ENCODE measurements around the gene THSD4. TPM values are rescaled to one million over a fixed set of nuclear protein-coding genes. Genes with fewer than 3 reads are reported as not detected.

THSD4 gene
- total and polyA plus RNA-seq, 4 donors: 6.0 to 42.4 (median 18.5) TPM

DNA sequence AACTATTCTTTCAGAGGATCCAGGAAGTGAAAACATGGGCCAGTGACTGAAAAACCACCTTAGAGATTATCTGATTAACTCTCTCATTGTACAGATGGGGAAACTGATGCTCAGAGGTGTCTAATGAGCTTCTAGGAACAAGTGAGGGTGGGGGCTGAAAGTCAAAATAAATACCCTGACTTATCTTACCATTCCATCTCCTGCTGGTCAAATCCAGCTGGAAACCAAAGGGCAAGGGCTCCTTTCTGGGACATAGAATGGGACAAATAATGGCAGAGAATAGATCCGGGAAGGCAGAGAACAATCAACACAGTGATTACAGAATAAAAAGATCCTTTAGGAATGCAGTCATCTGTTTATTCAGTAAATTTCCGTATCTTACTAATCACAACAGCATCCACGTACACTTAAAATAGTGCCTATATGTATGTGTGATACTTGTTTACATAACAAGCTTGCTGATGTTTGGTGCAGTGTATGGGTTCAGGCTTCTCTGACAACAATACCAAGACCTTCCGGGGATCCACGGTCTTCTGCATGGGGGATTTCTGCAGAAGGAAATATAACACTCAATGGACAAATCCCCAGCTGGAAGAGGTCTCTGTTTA, 173.2 kb downstream of the THSD4 start:
- Histone ChIP-seq H3K9me3 (ENCODE audit: control insufficient read depth in 4 of 4, insufficient read depth in 3 of 4, low read length in 3 of 4) (peaks cover 0 to 2% (median 0%) of the 10 kb centered on the region in 4 donors), H3K27ac (ENCODE audit: low read depth in 1 of 2, low read length in 1 of 2) (no peak overlapping the region), H3K4me3 (no peak overlapping the region), H3K9ac (ENCODE audit: insufficient read depth in 1 of 2, low read length in 2 of 2) (no peak overlapping the region), H3K4me1 (ENCODE audit: control insufficient read depth in 5 of 5, insufficient read depth in 5 of 5, low read length in 5 of 5) (peaks cover 0 to 13% (median 5%) of the 10 kb centered on the region in 5 donors), H3K36me3 (ENCODE audit: control insufficient read depth in 4 of 4, insufficient read depth in 4 of 4, low read length in 4 of 4) (no peaks in the 10 kb centered on the region), H3K27me3 (ENCODE audit: control insufficient read depth in 3 of 3, insufficient read depth in 3 of 3, low read length in 2 of 3) (no peaks in the 10 kb centered on the region)
- TF ChIP-seq, protein P1, sequence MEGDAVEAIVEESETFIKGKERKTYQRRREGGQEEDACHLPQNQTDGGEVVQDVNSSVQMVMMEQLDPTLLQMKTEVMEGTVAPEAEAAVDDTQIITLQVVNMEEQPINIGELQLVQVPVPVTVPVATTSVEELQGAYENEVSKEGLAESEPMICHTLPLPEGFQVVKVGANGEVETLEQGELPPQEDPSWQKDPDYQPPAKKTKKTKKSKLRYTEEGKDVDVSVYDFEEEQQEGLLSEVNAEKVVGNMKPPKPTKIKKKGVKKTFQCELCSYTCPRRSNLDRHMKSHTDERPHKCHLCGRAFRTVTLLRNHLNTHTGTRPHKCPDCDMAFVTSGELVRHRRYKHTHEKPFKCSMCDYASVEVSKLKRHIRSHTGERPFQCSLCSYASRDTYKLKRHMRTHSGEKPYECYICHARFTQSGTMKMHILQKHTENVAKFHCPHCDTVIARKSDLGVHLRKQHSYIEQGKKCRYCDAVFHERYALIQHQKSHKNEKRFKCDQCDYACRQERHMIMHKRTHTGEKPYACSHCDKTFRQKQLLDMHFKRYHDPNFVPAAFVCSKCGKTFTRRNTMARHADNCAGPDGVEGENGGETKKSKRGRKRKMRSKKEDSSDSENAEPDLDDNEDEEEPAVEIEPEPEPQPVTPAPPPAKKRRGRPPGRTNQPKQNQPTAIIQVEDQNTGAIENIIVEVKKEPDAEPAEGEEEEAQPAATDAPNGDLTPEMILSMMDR (IDR thresholded peaks at IDR 0.05; ENCODE audit: control extremely low read depth, extremely low read depth): no peak
- ATAC-seq (ENCODE audit: insufficient read depth, low FRiP score) (no peak), DNase-seq (no peak)
- WGBS, 2 donors: 67 to 77% methylated on average over 5 of the region's 5 CpGs

DNA sequence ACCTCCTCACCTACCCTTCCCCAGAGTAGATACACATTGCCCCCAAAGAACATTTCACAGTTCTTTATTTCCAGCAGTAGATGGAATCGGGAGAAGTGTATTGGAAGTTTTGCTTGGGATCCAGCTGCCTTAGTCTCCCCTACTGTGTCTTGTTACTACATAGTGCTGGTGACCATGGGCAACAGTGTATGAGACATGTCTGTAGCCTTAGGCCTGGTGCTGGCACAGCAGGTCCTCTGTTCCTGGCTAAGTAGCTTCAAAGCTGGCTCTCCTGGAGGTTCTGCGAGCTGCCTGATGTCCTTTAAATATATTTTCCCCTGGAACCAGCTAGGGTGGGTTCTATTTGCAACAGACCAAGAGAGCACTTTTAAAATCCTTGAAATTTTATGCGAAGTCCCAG, 174.7 kb downstream of the THSD4 start:
- no peak for ATAC-seq (ENCODE audit: insufficient read depth, low FRiP score)
- WGBS, 2 donors: 82 to 83% methylated on average over 3 of the region's 3 CpGs
- Histone ChIP-seq H3K27me3 (ENCODE audit: control insufficient read depth in 3 of 3, insufficient read depth in 3 of 3, low read length in 2 of 3) (no peaks in the 10 kb centered on the region), H3K4me1 (ENCODE audit: control insufficient read depth in 5 of 5, insufficient read depth in 5 of 5, low read length in 5 of 5) (peaks cover 0 to 20% (median 5%) of the 10 kb centered on the region in 5 donors), H3K9ac (ENCODE audit: insufficient read depth in 1 of 2, low read length in 2 of 2) (no peak overlapping the region), H3K4me3 (no peak overlapping the region), H3K27ac (ENCODE audit: low read depth in 1 of 2, low read length in 1 of 2) (peak overlapping the region; percentile 33 to 80), H3K9me3 (ENCODE audit: control insufficient read depth in 4 of 4, insufficient read depth in 3 of 4, low read length in 3 of 4) (peaks cover 0 to 2% (median 0%) of the 10 kb centered on the region in 4 donors), H3K36me3 (ENCODE audit: control insufficient read depth in 4 of 4, insufficient read depth in 4 of 4, low read length in 4 of 4) (no peaks in the 10 kb centered on the region)
- TF ChIP-seq, protein P1 (IDR thresholded peaks at IDR 0.05; ENCODE audit: control extremely low read depth, extremely low read depth): no peak
- DNase-seq: no peak

DNA sequence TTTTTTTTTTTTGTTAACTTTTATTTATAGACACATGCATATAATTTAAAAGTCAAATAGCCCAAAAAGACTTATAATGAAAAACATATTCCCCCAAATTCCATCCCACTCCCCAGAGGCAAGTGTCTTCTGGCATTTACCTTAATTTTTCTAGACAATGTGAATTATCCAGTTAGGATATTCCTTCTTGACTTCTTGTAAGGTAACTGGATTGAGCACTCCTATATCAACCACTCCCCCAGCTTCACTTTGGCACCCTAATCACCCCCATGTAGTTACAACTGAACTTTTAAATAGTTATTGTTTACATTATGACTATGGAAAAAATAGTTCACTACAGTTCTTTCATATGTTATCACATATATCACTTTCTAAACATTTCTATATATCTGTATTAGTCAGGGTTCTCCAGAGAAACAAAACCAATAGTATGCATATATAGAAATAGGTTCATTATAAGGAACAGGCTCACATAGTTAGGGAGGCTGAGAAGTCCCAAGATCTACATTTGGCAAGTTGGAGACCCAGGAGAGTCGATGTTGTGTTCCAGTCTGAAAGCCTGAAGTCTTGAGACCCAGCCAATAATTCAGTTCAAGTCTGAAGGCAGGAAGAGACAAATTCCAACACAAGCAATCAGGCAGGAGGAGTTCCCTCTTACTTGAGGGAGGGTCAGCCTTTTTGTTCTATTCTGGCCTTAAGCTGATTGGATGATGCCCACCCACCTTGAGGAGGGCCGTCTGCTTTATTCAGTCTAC, 175.8 kb downstream of the THSD4 start:
- DNase-seq (no peak), ATAC-seq (ENCODE audit: insufficient read depth, low FRiP score) (no peak)
- WGBS, 2 donors: 83 to 92% methylated on average over 2 of the region's 2 CpGs
- H3K4me1 ChIP-seq (ENCODE audit: control insufficient read depth in 5 of 5, insufficient read depth in 5 of 5, low read length in 5 of 5): peaks cover 0 to 23% (median 5%) of the 10 kb centered on the region in 5 donors
- H3K4me3 ChIP-seq: no peak overlapping the region
- peaks cover 0 to 2% (median 0%) of the 10 kb centered on the region in 4 donors for H3K9me3 ChIP-seq (ENCODE audit: control insufficient read depth in 4 of 4, insufficient read depth in 3 of 4, low read length in 3 of 4)
- peak overlapping the region in 1 of 2 donors; percentile 46 for H3K27ac ChIP-seq (ENCODE audit: low read depth in 1 of 2, low read length in 1 of 2)
- no peak overlapping the region for H3K9ac ChIP-seq (ENCODE audit: insufficient read depth in 1 of 2, low read length in 2 of 2)
- no peaks in the 10 kb centered on the region for H3K27me3 ChIP-seq (ENCODE audit: control insufficient read depth in 3 of 3, insufficient read depth in 3 of 3, low read length in 2 of 3)
- no peaks in the 10 kb centered on the region for H3K36me3 ChIP-seq (ENCODE audit: control insufficient read depth in 4 of 4, insufficient read depth in 4 of 4, low read length in 4 of 4)
- TF ChIP-seq, protein P1 (IDR thresholded peaks at IDR 0.05; ENCODE audit: control extremely low read depth, extremely low read depth): no peak

All from lung (tissue), 12 donors.